ENCODE data around the gene IQGAP2. TPM values are rescaled to one million over a fixed set of nuclear protein-coding genes. Genes with fewer than 3 reads are reported as not detected.

The IQGAP2 gene
- total RNA-seq, 1 experiment from 2014 or later = 0.17 TPM

- DNase-seq (ENCODE audit: low read depth) = no peak
Measured at GRCh38 chr5:76451031-76451701, 48.1 kb downstream of the IQGAP2 start.

GRCh38 chr5:76455531-76456133, 52.5 kb downstream of the IQGAP2 start:
- DNase-seq (ENCODE audit: low read depth) = no peak

- no peak for DNase-seq (ENCODE audit: low read depth)
Measured at GRCh38 chr5:76456258-76456657, 53.2 kb downstream of the IQGAP2 start.

GRCh38 chr5:76457674-76458485, 54.8 kb downstream of the IQGAP2 start:
- DNase-seq (ENCODE audit: low read depth) = no peak

GRCh38 chr5:76458486-76458830, 55.4 kb downstream of the IQGAP2 start:
- DNase-seq (ENCODE audit: low read depth) = no peak

DNA sequence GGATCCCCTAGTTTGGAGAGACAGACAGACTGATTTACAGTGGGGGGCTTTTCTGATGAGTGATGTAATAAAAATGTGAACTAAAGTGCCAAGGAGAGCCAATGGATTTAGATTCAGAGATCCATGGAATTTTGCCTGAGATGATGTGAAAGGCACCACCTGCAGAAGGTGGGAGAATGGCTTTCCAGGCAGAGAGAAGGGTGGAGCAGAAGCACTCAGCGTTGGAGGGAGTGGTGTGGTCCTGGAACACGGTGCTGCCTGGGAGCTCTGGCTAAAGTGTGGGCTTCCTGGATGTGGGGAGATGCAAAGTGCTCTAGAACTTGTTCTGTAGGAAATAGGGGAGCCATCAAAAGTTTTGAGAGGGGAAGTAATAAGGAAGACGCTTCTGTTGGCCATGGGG, 57.0 kb downstream of the IQGAP2 start:
- DNase-seq (ENCODE audit: low read depth) = no peak

GRCh38 chr5:76462097-76462667, 59.1 kb downstream of the IQGAP2 start:
- DNase-seq (ENCODE audit: low read depth) = no peak

DNA sequence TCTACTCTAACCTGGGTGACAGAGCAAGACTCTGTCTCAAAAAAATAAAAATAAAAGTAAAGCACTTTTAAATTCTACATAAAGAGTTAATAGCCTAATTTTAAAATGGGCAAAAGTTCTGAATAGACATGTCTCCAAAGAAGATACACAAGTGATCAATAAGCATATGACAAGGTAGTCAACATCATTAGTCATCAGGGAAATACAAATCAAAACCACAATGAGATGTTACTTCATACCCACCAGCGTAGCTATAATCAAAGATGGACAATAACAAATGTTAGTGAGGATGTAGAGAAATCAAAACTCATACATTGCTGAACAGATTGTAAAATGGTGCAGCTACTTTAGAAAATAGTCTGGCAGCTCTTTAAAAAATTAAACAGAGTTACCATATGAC, 64.1 kb downstream of the IQGAP2 start:
- no peak for DNase-seq (ENCODE audit: low read depth)

DNA sequence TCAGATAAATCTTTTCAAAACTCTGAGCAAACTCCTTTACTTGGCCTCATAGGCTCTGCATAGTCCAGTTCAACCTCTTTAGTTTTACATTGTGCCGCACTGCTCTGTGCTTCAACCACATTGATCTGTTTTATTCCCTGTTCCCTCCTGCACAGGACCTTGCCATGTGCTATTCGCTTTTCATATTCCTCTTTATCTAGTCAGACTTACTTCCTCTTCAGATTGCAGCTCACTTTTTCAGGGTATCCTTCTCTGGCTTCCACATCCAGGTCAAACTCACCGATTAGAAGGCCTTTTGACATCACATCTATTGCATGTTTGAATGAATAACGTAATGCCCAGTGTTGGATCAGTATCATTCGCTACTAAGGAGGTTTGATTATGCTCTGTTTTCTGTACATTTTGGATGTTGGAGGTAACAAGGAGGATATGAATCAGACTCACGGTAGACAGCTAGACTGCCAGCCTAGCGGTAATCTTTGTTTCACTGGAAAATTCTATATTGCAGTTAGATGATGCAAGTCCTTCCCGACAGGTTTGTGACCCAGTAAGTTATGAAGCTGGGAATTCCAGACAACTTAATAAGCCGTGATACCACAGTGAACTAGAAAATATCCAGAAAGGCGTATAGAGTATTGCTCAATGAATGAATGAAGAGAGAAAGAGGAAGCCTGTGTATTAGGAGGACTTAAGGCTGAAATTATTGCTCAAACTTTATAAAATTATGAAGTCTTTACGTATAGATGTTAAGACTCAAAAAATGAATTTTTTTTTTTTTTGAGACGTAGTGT, 65.7 kb downstream of the IQGAP2 start:
- DNase-seq (ENCODE audit: low read depth) = no peak

DNA sequence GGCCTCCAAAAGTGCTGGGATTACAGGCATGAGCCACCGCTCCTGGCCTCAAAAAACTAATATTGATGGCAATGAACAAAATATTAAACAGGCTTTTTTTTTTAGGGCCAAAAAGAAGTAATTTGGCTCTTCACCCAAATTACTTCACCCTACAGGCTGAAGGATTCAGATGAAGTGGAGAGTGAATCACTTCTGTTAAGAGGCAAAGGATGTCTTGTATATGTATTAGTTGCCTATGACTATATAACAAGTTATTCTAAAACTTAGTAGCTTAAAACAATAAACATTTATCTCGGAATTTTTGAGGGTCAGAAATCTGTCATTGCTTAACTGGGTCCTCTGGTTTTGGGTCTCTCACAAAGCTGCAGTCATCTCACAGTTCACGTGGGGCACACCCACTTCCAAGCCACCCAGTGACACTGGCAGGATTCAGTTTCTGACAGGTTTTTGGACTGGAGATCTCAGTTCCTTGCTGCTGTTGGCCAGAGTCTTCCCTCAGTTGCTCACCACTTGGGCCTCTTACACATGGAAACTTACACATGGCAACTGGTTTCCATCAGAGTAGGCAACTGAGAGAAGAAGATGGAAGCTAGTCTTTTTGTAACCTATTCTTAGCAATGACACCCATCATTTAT, 66.7 kb downstream of the IQGAP2 start:
- no peak for DNase-seq (ENCODE audit: low read depth)

DNA sequence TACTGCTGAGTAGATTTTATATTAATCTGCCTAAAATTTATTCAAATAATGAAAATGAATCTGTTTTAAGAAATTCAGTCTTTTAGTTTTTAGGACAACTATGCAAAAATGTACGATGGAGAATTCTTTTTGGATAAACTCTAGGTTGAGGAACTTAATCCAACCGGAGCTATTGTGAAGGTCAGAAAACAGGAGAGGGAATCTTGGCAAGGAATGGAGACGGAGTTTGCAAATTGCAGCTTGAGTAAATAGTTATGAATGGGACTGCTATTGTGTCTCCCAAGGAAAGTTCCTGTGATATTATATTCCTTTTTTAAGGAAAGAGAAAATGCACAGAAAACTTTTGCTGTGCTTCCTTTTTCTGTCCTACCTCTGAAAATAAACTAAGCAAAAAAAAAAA, 67.9 kb downstream of the IQGAP2 start:
- no peak for DNase-seq (ENCODE audit: low read depth)

GRCh38 chr5:76471406-76471805, 68.3 kb downstream of the IQGAP2 start:
- no peak for DNase-seq (ENCODE audit: low read depth)

DNA sequence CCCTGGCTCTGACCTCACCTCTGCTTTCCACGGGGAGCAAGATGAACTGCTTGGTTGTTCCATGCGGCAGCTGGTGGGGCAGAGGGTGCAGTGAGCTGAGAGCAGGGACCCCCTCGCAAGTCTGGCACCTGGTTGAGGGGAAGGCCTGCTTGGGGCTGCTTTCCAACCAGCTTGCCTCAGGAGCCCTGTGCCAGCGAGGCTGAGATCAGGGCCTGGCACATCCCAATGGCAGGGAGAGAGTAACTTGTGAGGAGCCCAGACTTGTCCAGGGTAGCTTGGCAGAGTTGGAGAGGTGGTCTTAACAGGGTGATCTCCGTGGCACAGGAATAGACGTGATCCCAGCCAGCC, 68.9 kb downstream of the IQGAP2 start:
- no peak for DNase-seq (ENCODE audit: low read depth)

- DNase-seq (ENCODE audit: low read depth) = no peak
Measured at GRCh38 chr5:76472335-76473008, 69.4 kb downstream of the IQGAP2 start.

- no peak for DNase-seq (ENCODE audit: low read depth)
Measured at GRCh38 chr5:76473009-76473336, 69.9 kb downstream of the IQGAP2 start.

DNA sequence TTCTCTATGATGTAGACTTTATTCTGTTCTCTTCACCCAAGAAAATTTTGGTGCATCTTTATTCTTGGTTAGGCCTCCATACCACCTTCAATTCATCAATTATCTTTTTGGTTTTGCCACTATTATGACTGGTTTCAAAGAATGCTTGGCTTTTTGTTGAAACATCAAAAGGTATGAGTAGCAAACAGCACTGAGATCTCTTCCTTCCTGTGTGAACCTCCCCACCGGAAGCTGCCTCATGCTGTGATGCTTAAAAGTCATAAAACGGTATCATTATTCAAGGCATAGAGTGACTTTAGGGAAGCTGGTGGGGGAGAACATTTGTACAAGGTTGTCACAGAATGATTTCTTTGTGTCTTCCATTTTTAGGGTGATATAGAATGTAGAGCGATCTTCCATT, 70.6 kb downstream of the IQGAP2 start:
- DNase-seq (ENCODE audit: low read depth) = no peak

DNA sequence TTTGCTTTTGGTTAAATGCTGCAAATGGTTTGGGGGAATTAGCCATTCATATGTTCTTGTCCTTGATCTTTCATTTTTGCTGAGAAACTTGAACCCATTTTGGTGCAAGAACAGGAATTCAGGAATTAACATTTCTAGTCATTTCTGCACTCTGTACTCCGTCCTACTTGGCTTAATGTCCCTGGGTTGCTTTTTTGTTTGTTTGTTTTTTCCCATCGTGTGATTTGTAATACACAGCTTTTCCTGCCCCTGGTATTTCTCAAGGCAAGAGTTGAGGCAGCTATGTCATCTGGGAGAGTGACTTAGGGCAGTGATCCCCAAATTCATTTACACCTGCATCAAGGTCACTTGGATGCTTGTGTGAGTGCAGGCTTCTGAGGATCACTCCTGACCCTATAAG, 71.3 kb downstream of the IQGAP2 start:
- DNase-seq (ENCODE audit: low read depth) = no peak

- DNase-seq (ENCODE audit: low read depth) = no peak
Measured at GRCh38 chr5:76475385-76475784, 72.3 kb downstream of the IQGAP2 start.

- no peak for DNase-seq (ENCODE audit: low read depth)
Measured at GRCh38 chr5:76475936-76476335, 72.9 kb downstream of the IQGAP2 start.

- no peak for DNase-seq (ENCODE audit: low read depth)
Measured at GRCh38 chr5:76476474-76477038, 73.5 kb downstream of the IQGAP2 start.

DNA sequence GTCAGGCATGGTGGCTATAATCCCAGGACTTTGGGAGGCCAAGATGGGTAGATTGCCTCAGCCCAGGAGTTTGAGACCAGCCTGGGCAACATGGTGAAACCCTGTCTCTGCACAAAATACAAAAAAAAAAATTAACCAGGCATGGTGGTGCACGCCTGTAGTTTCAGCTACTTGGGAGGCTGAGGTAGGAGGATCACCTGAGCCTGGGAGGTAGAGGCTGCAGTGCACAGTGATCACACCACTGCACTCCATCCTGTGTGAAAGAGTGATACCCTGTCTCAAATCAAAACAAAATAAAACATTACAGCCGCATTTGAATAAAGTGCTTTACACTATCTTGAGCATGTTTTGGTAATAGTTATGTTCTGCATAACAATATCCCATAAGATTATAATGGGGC, 74.0 kb downstream of the IQGAP2 start:
- DNase-seq (ENCODE audit: low read depth) = no peak
